MM.1S (cell line): ENCODE results near the gene SIRPA.

Source experiments
- DNase-seq: peaks from one replicate; pipeline ENCODE4 v3.0.0-alpha.2; 2015
- H2AFZ ChIP-seq: fragments of 300-600 bp; sonication (generic); 2 replicates; pipeline ENCODE4 v1.6.0; 2016; ENCODE audit warnings: antibody characterized with exemption, low read length
- H3F3A ChIP-seq: fragments of 300-600 bp; sonication (generic); 2 replicates; pipeline ENCODE4 v1.6.1; 2016; ENCODE audit warnings: mild to moderate bottlenecking, antibody characterized with exemption, low read length, moderate library complexity, mixed read lengths; ENCODE audit not compliant: insufficient read depth
- H3K27ac ChIP-seq: fragments of 300-600 bp; sonication (generic); 2 replicates; pipeline ENCODE4 v1.5.1; 2016; ENCODE audit warnings: mild to moderate bottlenecking, low read length
- H3K27me3 ChIP-seq: fragments of 300-600 bp; sonication (generic); replicated peaks from 2 replicates; pipeline ENCODE4 v1.6.0; 2016; ENCODE audit warnings: low read length; ENCODE audit not compliant: insufficient read depth
- H3K36me3 ChIP-seq: fragments of 300-600 bp; sonication (generic); replicated peaks from 2 replicates; pipeline ENCODE4 v1.6.1; 2016; ENCODE audit warnings: mild to moderate bottlenecking, low read length, mixed read lengths; ENCODE audit not compliant: insufficient read depth
- H3K4me1 ChIP-seq: fragments of 300-600 bp; sonication (generic); 2 replicates; pipeline ENCODE4 v1.6.1; 2016; ENCODE audit warnings: low read length, mixed read lengths
- H3K4me2 ChIP-seq: fragments of 300-600 bp; sonication (generic); 2 replicates; pipeline ENCODE4 v1.6.0; 2016; ENCODE audit warnings: low read depth, low read length
- H3K4me3 ChIP-seq: fragments of 300-600 bp; sonication (generic); 2 replicates; pipeline ENCODE4 v1.5.1; 2016; ENCODE audit warnings: low read length, mixed read lengths
- H3K79me2 ChIP-seq: fragments of 300-600 bp; sonication (generic); 2 replicates; pipeline ENCODE4 v1.6.1; 2016; ENCODE audit warnings: mixed run types, low read length, mixed read lengths
- H3K9ac ChIP-seq: fragments of 300-600 bp; sonication (generic); 2 replicates; pipeline ENCODE4 v1.6.1; 2016; ENCODE audit warnings: low read length, mixed read lengths
- H3K9me2 ChIP-seq: fragments of 300-600 bp; sonication (generic); replicated peaks from 2 replicates; pipeline ENCODE4 v1.6.1; 2016; ENCODE audit warnings: mild to moderate bottlenecking, low read length, mixed read lengths; ENCODE audit not compliant: insufficient read depth
- H3K9me3 ChIP-seq: fragments of 300-600 bp; sonication (generic); replicated peaks from 2 replicates; pipeline ENCODE4 v1.6.1; 2016; ENCODE audit warnings: mild to moderate bottlenecking, low read length, mixed read lengths; ENCODE audit not compliant: insufficient read depth
- H4K20me1 ChIP-seq: fragments of 300-600 bp; sonication (generic); 2 replicates; pipeline ENCODE4 v1.6.1; 2016; ENCODE audit warnings: mild to moderate bottlenecking, low read length, moderate library complexity, mixed read lengths; ENCODE audit not compliant: insufficient read depth
- EZH2 ChIP-seq: fragments of 300-600 bp; sonication (generic); optimal IDR thresholded peaks from 2 replicates; pipeline ENCODE3; 2017; ENCODE audit warnings: low read depth, mild to moderate bottlenecking, antibody characterized with exemption, low read length, mixed read lengths
- EZH2phosphoT487 ChIP-seq: fragments of 300-600 bp; sonication (generic); IDR thresholded peaks from 2 replicates; pipeline ENCODE4 v1.6.1; 2018; ENCODE audit warnings: antibody characterized with exemption, low read length
- TF ChIP-seq, protein P1 (sequence below): fragments of 300-600 bp; sonication (generic); IDR thresholded peaks from 2 replicates; pipeline ENCODE4 v1.5.1; 2016; ENCODE audit warnings: antibody characterized with exemption, low read length, mixed read lengths

The SIRPA gene

GRCh38 chr20:1887321-1887720 lies 7.9 kb upstream of the SIRPA start:
- Histone ChIP-seq H3F3A (no peaks in the 10 kb centered on the region), H3K36me3 (no peaks in the 10 kb centered on the region), H4K20me1 (no peaks in the 10 kb centered on the region), H3K9me3 (no peaks in the 10 kb centered on the region), H3K4me1 (no peaks in the 10 kb centered on the region), H2AFZ (no peak overlapping the region), H3K79me2 (no peaks in the 10 kb centered on the region), H3K27me3 (no peaks in the 10 kb centered on the region), H3K4me3 (no peak overlapping the region), H3K9ac (no peak overlapping the region), H3K27ac (no peak overlapping the region), H3K4me2 (no peak overlapping the region), H3K9me2 (no peaks in the 10 kb centered on the region)
- no peak for DNase-seq
- TF ChIP-seq, protein P1, sequence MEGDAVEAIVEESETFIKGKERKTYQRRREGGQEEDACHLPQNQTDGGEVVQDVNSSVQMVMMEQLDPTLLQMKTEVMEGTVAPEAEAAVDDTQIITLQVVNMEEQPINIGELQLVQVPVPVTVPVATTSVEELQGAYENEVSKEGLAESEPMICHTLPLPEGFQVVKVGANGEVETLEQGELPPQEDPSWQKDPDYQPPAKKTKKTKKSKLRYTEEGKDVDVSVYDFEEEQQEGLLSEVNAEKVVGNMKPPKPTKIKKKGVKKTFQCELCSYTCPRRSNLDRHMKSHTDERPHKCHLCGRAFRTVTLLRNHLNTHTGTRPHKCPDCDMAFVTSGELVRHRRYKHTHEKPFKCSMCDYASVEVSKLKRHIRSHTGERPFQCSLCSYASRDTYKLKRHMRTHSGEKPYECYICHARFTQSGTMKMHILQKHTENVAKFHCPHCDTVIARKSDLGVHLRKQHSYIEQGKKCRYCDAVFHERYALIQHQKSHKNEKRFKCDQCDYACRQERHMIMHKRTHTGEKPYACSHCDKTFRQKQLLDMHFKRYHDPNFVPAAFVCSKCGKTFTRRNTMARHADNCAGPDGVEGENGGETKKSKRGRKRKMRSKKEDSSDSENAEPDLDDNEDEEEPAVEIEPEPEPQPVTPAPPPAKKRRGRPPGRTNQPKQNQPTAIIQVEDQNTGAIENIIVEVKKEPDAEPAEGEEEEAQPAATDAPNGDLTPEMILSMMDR, result no peak
- TF ChIP-seq EZH2 (no peak), EZH2phosphoT487 (no peak)

DNA sequence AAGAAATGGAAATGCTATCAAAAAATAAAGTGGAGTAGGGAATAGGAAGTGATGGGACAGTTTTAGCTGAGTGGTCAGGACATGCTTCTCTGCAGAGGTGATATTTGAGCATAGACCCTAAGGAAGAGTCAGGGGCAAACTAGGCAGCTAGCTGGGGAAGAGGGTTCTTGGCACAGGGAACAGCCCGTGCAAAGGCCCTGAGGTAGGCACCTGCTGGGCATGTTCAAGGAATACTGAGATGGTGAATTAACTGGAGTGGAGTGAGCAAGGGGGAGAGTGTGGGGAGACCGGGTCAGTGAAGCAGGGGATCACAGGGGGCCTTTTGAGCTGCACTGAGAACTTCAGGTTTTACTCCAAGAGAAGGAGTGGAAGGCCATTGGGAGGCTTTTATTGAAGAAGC lies 7.5 kb upstream of the SIRPA start:
- Histone ChIP-seq H4K20me1 (no peaks in the 10 kb centered on the region), H3K27me3 (no peaks in the 10 kb centered on the region), H2AFZ (no peak overlapping the region), H3K36me3 (no peaks in the 10 kb centered on the region), H3K9ac (no peak overlapping the region), H3K27ac (no peak overlapping the region), H3K9me2 (no peaks in the 10 kb centered on the region), H3K9me3 (no peaks in the 10 kb centered on the region), H3K4me2 (no peak overlapping the region), H3K79me2 (no peaks in the 10 kb centered on the region), H3F3A (no peaks in the 10 kb centered on the region), H3K4me3 (no peak overlapping the region), H3K4me1 (no peaks in the 10 kb centered on the region)
- no peak for TF ChIP-seq EZH2
- TF ChIP-seq EZH2phosphoT487, result no peak
- TF ChIP-seq, protein P1, result no peak
- DNase-seq, result no peak

- DNase-seq, result no peak
- no peaks in the 10 kb centered on the region for H4K20me1 ChIP-seq
- no peak overlapping the region for H3K4me3 ChIP-seq
- no peaks in the 10 kb centered on the region for H3K27me3 ChIP-seq
- H3K79me2 ChIP-seq, result no peaks in the 10 kb centered on the region
- H3K4me2 ChIP-seq, result no peak overlapping the region
- no peak overlapping the region for H3K27ac ChIP-seq
- TF ChIP-seq, protein P1, result no peak
- TF ChIP-seq EZH2, result no peak
- no peak for TF ChIP-seq EZH2phosphoT487
- H3K9ac ChIP-seq, result no peak overlapping the region
- no peaks in the 10 kb centered on the region for H3K9me3 ChIP-seq
- H3K36me3 ChIP-seq, result no peaks in the 10 kb centered on the region
- no peaks in the 10 kb centered on the region for H3K4me1 ChIP-seq
- H2AFZ ChIP-seq, result no peak overlapping the region
- H3K9me2 ChIP-seq, result no peaks in the 10 kb centered on the region
- 0 out of 2 replicates have a peak, but pooled peaks cover 2% of the 10 kb centered on the region for H3F3A ChIP-seq
Observed at GRCh38 chr20:1888796-1889463, 6.3 kb upstream of the SIRPA start.
